BLaER1 treated with 17β-estradiol and CSF1 and Interleukin-3, amounts not matched to agents 10 nM and 100 nM (cell line): ENCODE results near the gene ZFP36L1.

Experiments
- H3K27ac ChIP-seq, 11 experiments: shearing (Covaris generic); formaldehyde crosslinking; 2 replicates each; pipeline ENCODE4 v1.8.1; 2022
- H3K27me3 ChIP-seq, 11 experiments: shearing (Covaris generic); formaldehyde crosslinking; 2 replicates each; pipeline ENCODE4 v1.8.1; 2022
- H3K36me3 ChIP-seq, 11 experiments: shearing (Covaris generic); formaldehyde crosslinking; 2 replicates each; pipeline ENCODE4 v1.8.1; 2022
- H3K4me1 ChIP-seq, 10 experiments: shearing (Covaris generic); formaldehyde crosslinking; 2 replicates each; pipeline ENCODE4 v1.8.1; 2022
- H3K4me2 ChIP-seq, 11 experiments: shearing (Covaris generic); formaldehyde crosslinking; 2 replicates each; pipeline ENCODE4 v1.8.1; 2022
- H3K4me3 ChIP-seq, 10 experiments: shearing (Covaris generic); formaldehyde crosslinking; 2 replicates each; pipeline ENCODE4 v1.8.1; 2022
- H3K9ac ChIP-seq, 11 experiments: shearing (Covaris generic); formaldehyde crosslinking; 2 replicates each; pipeline ENCODE4 v1.8.1; 2022
- H3K9me3 ChIP-seq, 11 experiments: shearing (Covaris generic); formaldehyde crosslinking; replicated peaks in 1 of 11; 2 replicates each; pipeline ENCODE4 v1.8.1; 2022
- H4K20me1 ChIP-seq, 11 experiments: shearing (Covaris generic); formaldehyde crosslinking; 2 replicates each; pipeline ENCODE4 v1.8.1; 2022
- Cebpa-rat ChIP-seq, 11 experiments: shearing (Covaris generic); IDR thresholded peaks; 2 replicates each; pipeline ENCODE4 v1.8.1; 2022

The ZFP36L1 gene, protein sequence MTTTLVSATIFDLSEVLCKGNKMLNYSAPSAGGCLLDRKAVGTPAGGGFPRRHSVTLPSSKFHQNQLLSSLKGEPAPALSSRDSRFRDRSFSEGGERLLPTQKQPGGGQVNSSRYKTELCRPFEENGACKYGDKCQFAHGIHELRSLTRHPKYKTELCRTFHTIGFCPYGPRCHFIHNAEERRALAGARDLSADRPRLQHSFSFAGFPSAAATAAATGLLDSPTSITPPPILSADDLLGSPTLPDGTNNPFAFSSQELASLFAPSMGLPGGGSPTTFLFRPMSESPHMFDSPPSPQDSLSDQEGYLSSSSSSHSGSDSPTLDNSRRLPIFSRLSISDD

DNA sequence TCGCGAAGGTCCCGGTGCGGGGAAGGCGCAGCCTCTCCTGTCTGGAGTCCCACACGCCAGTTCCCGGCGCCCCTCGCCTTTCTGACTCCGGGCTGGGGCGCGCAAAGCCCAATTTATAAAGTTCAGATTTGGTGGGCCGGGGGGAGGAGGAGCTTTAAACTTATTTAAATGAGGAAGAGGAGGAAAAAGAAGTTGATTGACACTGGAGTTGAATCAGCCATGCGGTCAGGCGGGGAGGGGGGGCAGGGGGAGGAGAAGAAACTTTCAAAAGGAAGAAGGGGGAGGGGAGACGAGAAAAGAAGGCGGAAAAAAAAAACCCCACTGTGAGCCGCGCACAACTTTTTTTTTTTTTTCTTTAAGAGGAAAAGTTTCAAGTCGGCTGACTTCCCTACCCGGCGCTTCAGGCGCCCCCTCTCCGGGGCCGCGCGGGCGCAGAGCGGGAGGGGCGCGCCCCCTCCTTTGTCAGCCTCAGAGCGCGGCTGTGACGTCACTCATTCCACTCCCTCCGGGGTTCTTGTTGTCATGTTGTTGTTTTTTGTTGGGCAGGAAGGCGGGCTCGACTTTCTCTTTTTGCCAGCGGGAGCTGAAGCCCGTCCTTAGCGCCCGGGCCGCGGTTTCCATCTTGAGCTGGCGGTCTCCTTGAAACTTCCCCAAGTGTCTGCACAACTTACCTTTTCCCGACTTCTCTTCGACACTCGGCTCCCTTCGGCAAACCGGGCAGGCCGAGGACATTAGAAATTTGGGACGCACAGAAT is at the start of gene ZFP36L1:
Gene ZFP36L1 (minus strand): TSS at position 89 of the 755 bp plus-strand sequence. CDS start 129 bp downstream, outside the sequence.
- Histone ChIP-seq H3K36me3 (peaks cover 40 to 46% (median 44%) of the 10 kb centered on the region in 11 experiments), H3K4me2 (peak within 1 kb of the TSS; percentile 86 to 98 (median 93)), H3K27me3 (no peaks in the 10 kb centered on the region), H3K4me3 (peak within 1 kb of the TSS; percentile 84 to 100 (median 96)), H3K4me1 (peaks cover 16 to 30% (median 25%) of the 10 kb centered on the region in 10 experiments), H3K9ac (peak within 1 kb of the TSS; percentile 96 to 100 (median 99)), H3K27ac (peak within 1 kb of the TSS; percentile 96 to 100 (median 99)), H4K20me1 (peaks cover 38 to 47% (median 45%) of the 10 kb centered on the region in 11 experiments), H3K9me3 (peaks cover 7 to 26% (median 14%) of the 10 kb centered on the region in 11 experiments; a peak in 13 of 22 replicates)
- TF ChIP-seq Cebpa-rat (IDR thresholded peaks at IDR 0.05): no peak

DNA sequence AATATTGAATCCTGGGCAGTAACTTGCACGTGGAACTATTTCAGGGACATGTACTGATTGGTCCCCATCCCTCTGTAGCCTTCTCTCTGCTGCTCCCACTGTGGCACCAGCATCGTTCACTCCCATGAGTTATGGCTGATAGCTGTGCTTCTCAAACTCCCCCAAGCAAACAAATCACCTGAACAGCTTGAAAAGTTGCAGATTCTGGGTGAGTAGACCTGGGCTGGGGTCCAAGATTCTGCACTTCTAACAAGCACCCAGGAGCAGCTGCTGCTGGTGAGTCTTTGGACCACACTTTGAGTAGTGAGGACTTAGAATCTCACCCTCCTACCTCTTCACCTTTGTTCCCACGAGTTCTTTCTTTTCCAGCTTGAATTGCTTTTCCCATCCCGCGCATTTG is 49.4 kb upstream of the ZFP36L1 start:
- Histone ChIP-seq H3K4me2 (peak overlapping the region in 2 of 11 experiments; percentile 32 to 43; a peak in 2 of 22 replicates), H3K27me3 (no peaks in the 10 kb centered on the region), H3K9ac (no peak overlapping the region), H4K20me1 (no peaks in the 10 kb centered on the region), H3K9me3 (peaks cover 15 to 29% (median 25%) of the 10 kb centered on the region in 11 experiments), H3K4me3 (no peak overlapping the region), H3K36me3 (peaks cover 0 to 2% (median 0%) of the 10 kb centered on the region in 11 experiments; a peak in 1 of 22 replicates), H3K4me1 (peaks cover 21 to 36% (median 25%) of the 10 kb centered on the region in 10 experiments), H3K27ac (no peak overlapping the region)
- TF ChIP-seq Cebpa-rat (IDR thresholded peaks at IDR 0.05): no peak

DNA sequence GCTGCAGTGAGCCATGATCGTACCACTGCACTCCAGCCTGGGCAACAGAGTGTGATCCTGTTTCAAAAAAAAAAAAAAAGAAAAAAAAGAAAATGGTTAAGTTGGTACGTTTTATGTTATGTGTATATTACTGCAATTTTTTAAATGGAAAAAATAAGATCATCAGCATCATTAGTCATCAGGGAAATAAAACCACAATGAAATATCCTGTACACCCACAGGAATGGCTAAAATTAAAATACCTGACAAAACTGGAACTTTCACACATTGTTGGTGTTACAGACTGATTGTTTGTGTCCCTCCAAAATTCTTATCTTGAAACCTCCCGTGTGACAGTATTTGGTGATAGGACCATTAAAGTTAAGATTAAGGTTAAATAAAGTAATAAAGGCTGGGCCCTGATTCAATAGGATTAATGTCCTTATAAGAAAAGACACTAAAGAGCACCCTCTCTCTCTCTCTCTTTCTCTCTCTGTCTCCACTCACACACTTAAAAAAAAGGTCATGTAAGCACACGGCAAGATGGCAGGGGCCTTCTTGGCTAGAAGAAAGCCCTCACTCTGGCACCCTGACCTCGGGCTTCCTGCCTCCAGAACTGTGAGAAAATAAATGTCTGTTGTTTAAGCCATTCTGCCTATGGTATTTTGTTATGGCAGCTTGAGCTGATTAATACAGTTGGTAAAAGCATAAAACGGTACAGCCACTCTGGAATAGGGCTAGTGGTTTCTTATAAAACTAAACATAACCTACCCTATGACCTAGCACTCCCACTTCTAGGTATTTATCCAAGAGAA is 48.3 kb upstream of the ZFP36L1 start:
- H3K9ac ChIP-seq: no peak overlapping the region
- no peaks in the 10 kb centered on the region for H4K20me1 ChIP-seq
- H3K36me3 ChIP-seq: peaks cover 0 to 6% (median 0%) of the 10 kb centered on the region in 11 experiments; a peak in 3 of 22 replicates
- peaks cover 18 to 30% (median 25%) of the 10 kb centered on the region in 10 experiments for H3K4me1 ChIP-seq
- TF ChIP-seq Cebpa-rat (IDR thresholded peaks at IDR 0.05): no peak
- no peak overlapping the region for H3K4me3 ChIP-seq
- H3K27ac ChIP-seq: peak overlapping the region in 3 of 11 experiments; percentile 14 to 45 (median 16); a peak in 3 of 22 replicates
- peak overlapping the region; percentile 32 to 75 (median 56) for H3K4me2 ChIP-seq
- H3K27me3 ChIP-seq: no peaks in the 10 kb centered on the region
- H3K9me3 ChIP-seq: peaks cover 26 to 40% (median 36%) of the 10 kb centered on the region in 11 experiments

DNA sequence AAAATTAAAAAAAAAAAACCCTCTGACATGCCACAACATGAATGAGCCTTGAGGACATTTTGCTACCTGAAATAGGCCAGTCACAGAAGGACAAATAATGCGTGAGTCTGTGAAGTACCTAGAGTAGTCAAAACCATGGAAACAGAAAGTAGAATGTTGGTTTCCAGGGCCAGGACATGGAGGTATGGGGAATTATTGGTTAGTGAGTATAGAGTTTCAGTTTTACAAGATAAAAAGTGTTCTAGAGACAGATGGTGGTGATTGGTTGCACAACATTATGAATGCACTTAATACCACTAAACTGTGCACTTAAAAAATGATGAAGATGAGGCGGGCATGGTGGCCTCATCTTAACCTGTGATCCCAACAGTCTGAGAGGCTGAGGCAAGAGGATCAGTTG is 47.6 kb upstream of the ZFP36L1 start:
- peaks cover 18 to 30% (median 25%) of the 10 kb centered on the region in 10 experiments for H3K4me1 ChIP-seq
- H3K27me3 ChIP-seq: no peaks in the 10 kb centered on the region
- no peaks in the 10 kb centered on the region for H4K20me1 ChIP-seq
- peaks cover 0 to 12% (median 0%) of the 10 kb centered on the region in 11 experiments; a peak in 3 of 22 replicates for H3K36me3 ChIP-seq
- H3K4me3 ChIP-seq: no peak overlapping the region
- 0 out of 22 replicates have a peak overlapping the region, but pooled peaks of 1 of the 11 experiments have one; percentile 30 for H3K27ac ChIP-seq
- peaks cover 34 to 47% (median 43%) of the 10 kb centered on the region in 11 experiments for H3K9me3 ChIP-seq
- TF ChIP-seq Cebpa-rat (IDR thresholded peaks at IDR 0.05): no peak
- no peak overlapping the region for H3K9ac ChIP-seq
- peak overlapping the region; percentile 32 to 75 (median 56) for H3K4me2 ChIP-seq

DNA sequence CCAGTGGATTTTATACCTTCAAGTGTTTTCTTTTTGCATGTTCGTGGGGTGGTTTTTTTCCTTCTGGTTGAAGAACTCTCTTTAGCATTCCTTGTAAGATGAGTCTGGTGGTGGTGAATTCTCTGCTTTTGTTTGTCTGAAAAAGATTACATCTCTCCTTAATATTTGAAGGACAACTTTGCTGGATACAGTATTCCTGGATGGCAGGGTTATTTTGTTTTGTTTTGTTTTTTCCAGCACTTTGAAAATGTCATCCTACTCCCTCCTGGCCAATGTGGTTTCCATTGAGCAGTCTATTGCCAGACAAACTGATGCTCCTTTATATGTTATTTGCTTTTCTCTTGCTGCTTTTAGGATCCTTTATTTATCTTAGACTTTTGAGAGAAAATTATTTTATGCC is 43.2 kb upstream of the ZFP36L1 start:
- Histone ChIP-seq H4K20me1 (no peaks in the 10 kb centered on the region), H3K4me3 (no peak overlapping the region), H3K4me1 (peaks cover 6 to 25% (median 8%) of the 10 kb centered on the region in 10 experiments), H3K27me3 (no peaks in the 10 kb centered on the region), H3K27ac (no peak overlapping the region), H3K4me2 (no peak overlapping the region), H3K9ac (no peak overlapping the region), H3K9me3 (peaks cover 39 to 85% (median 71%) of the 10 kb centered on the region in 11 experiments), H3K36me3 (peaks cover 0 to 12% (median 0%) of the 10 kb centered on the region in 11 experiments; a peak in 3 of 22 replicates)
- TF ChIP-seq Cebpa-rat (IDR thresholded peaks at IDR 0.05): no peak

DNA sequence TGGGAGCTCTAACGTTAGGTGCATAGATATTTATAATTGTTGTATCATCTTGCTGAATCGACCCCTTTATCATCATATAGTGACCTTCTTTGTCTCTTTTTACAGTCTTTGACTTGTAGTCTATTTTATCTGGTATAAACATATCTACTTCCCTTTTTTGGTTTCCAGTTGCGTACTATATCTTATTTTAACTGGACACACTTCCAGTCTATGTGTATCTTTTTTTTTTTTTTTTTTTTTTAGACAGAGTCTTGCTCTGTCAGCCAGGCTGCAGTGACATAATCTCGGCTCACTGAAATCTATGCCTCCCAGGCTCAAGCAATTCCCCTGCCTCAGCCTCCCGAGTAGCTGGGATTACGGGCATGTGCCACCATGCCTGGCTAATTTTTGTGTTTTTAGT is 41.9 kb upstream of the ZFP36L1 start:
- no peaks in the 10 kb centered on the region for H4K20me1 ChIP-seq
- H3K4me3 ChIP-seq: no peak overlapping the region
- H3K4me1 ChIP-seq: peaks cover 0 to 16% (median 0%) of the 10 kb centered on the region in 10 experiments; a peak in 6 of 20 replicates
- H3K36me3 ChIP-seq: peaks cover 0 to 12% (median 0%) of the 10 kb centered on the region in 11 experiments; a peak in 3 of 22 replicates
- H3K27ac ChIP-seq: peak overlapping the region in 2 of 11 experiments; percentile 17 to 29; a peak in 2 of 22 replicates
- peaks cover 40 to 90% (median 76%) of the 10 kb centered on the region in 11 experiments for H3K9me3 ChIP-seq
- peak overlapping the region in 3 of 11 experiments; percentile 38 to 50 (median 48); a peak in 4 of 22 replicates for H3K4me2 ChIP-seq
- no peaks in the 10 kb centered on the region for H3K27me3 ChIP-seq
- TF ChIP-seq Cebpa-rat (IDR thresholded peaks at IDR 0.05): no peak
- H3K9ac ChIP-seq: no peak overlapping the region

DNA sequence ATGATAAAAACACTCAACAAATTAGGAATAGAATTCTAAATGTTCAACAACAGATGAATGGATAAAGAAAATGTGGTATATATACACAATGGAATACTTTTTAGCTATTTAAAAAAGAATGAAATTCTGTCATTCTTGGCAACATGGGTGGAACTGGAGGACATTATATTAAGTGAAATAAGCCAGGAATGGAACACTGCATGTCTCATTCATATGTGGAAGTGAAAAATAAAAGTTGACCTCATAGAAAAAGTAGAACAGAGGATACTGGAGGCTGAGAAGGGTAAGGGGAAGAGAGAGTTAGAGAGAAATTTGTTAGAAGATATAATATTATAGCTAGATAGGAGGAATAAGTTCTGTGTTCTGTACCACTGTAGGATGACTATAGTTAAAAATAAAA is 35.8 kb upstream of the ZFP36L1 start:
- no peak overlapping the region for H3K4me2 ChIP-seq

DNA sequence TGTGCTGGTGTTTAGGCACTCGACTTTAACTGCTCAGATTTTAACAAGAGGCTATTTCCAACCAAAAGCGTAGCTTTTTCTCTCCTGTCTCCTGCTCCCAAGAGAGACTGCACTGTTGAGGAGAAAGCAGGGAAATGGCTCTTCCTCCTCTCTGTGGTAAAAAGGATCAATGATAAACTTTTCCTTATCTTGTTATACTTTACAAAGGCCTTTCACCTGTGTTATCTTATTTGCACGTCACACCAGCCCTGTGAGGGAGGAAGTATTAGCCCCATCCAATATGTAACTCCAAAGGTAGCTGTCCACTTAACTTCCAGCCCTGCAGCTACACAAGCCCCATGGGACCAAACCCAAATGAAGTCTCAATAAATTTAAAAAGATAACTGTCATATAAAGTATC is 32.9 kb upstream of the ZFP36L1 start:
- peaks cover 0 to 7% (median 5%) of the 10 kb centered on the region in 11 experiments; a peak in 6 of 22 replicates for H3K9me3 ChIP-seq
- no peak overlapping the region for H3K9ac ChIP-seq
- H3K4me2 ChIP-seq: no peak overlapping the region
- H3K27ac ChIP-seq: no peak overlapping the region
- H3K4me3 ChIP-seq: no peak overlapping the region
- H4K20me1 ChIP-seq: no peaks in the 10 kb centered on the region
- no peaks in the 10 kb centered on the region for H3K27me3 ChIP-seq
- H3K36me3 ChIP-seq: no peaks in the 10 kb centered on the region
- peaks cover 15 to 35% (median 25%) of the 10 kb centered on the region in 10 experiments for H3K4me1 ChIP-seq
- no peak for TF ChIP-seq Cebpa-rat (IDR thresholded peaks at IDR 0.05)

More for the DNA sequence above, 35.8 kb upstream of the ZFP36L1 start:
- Histone ChIP-seq H3K4me3 (no peak overlapping the region), H3K9ac (no peak overlapping the region), H3K27ac (no peak overlapping the region), H3K9me3 (peaks cover 4 to 34% (median 23%) of the 10 kb centered on the region in 11 experiments; a peak in 21 of 22 replicates), H4K20me1 (no peaks in the 10 kb centered on the region), H3K27me3 (no peaks in the 10 kb centered on the region), H3K4me1 (peaks cover 0 to 15% (median 6%) of the 10 kb centered on the region in 10 experiments; a peak in 7 of 20 replicates), H3K36me3 (no peaks in the 10 kb centered on the region)
- TF ChIP-seq Cebpa-rat (IDR thresholded peaks at IDR 0.05): no peak
